Epithelial cell of prostate (primary cell): ENCODE results near the gene TSR3.

Experiments used
- DNase-seq: peaks from one replicate; pipeline ENCODE4 v3.0.0-alpha.2; 2011; ENCODE audit warnings: low read depth, low spot score
- H3K27ac ChIP-seq: fragments of 450-650 bp; 2 replicates; pipeline ENCODE4 v1.5.1; 2017; ENCODE audit warnings: mild to moderate bottlenecking

The TSR3 gene

GRCh38 chr16:1355591-1355990 lies 3.9 kb upstream of the TSR3 start:
- DNase-seq: no peak

GRCh38 chr16:1354815-1355540 lies 3.3 kb upstream of the TSR3 start:
- no peak overlapping the region for H3K27ac ChIP-seq
- DNase-seq: no peak

More at GRCh38 chr16:1355591-1355990, 3.9 kb upstream of the TSR3 start:
- H3K27ac ChIP-seq: no peak overlapping the region

GRCh38 chr16:1351215-1351581 lies 480 bp downstream of the TSR3 start:
- no peak for DNase-seq
- peak overlapping the region; percentile 5 for H3K27ac ChIP-seq

- DNase-seq: no peak
- H3K27ac ChIP-seq: no peak overlapping the region
Observed at GRCh38 chr16:1350691-1351090, 987 bp downstream of the TSR3 start.

- no peak overlapping the region for H3K27ac ChIP-seq
- no peak for DNase-seq
Observed at GRCh38 chr16:1349951-1350350, 1.7 kb downstream of the TSR3 start.

GRCh38 chr16:1349351-1349750 lies 2.3 kb downstream of the TSR3 start:
- DNase-seq: no peak
- H3K27ac ChIP-seq: no peak overlapping the region

GRCh38 chr16:1348926-1349325 lies 2.8 kb downstream of the TSR3 start:
- no peak for DNase-seq
- H3K27ac ChIP-seq: no peak overlapping the region

- DNase-seq: no peak
- no peak overlapping the region for H3K27ac ChIP-seq
Observed at GRCh38 chr16:1348441-1348840, 3.2 kb downstream of the TSR3 start.

- H3K27ac ChIP-seq: no peak overlapping the region
- DNase-seq: no peak
Observed at GRCh38 chr16:1347962-1348361, 3.7 kb downstream of the TSR3 start.

GRCh38 chr16:1347286-1347855 lies 4.3 kb downstream of the TSR3 start:
- no peak overlapping the region for H3K27ac ChIP-seq
- DNase-seq: peak; percentile 22

GRCh38 chr16:1346422-1347285 lies 5.0 kb downstream of the TSR3 start:
- DNase-seq: no peak
- no peak overlapping the region for H3K27ac ChIP-seq

- H3K27ac ChIP-seq: no peak overlapping the region
- DNase-seq: no peak
Observed at GRCh38 chr16:1345651-1346421, 5.8 kb downstream of the TSR3 start.

GRCh38 chr16:1345087-1345486 lies 6.6 kb downstream of the TSR3 start:
- DNase-seq: no peak

GRCh38 chr16:1344499-1344898 lies 7.2 kb downstream of the TSR3 start:
- no peak for DNase-seq
- H3K27ac ChIP-seq: no peak overlapping the region

More at GRCh38 chr16:1345087-1345486, 6.6 kb downstream of the TSR3 start:
- no peak overlapping the region for H3K27ac ChIP-seq

- H3K27ac ChIP-seq: no peak overlapping the region
- no peak for DNase-seq
Observed at GRCh38 chr16:1343428-1344242, 8.0 kb downstream of the TSR3 start.

- peak; percentile 79 for DNase-seq
- no peak overlapping the region for H3K27ac ChIP-seq
Observed at GRCh38 chr16:1342526-1343427, 8.9 kb downstream of the TSR3 start.

- DNase-seq: no peak
- H3K27ac ChIP-seq: no peak overlapping the region
Observed at GRCh38 chr16:1341495-1342420, 9.9 kb downstream of the TSR3 start.
